H1 (cell line): ENCODE results near the gene GNL3L. TPM values are rescaled to one million over a fixed set of nuclear protein-coding genes. Genes with fewer than 3 reads are reported as not detected.

Experiments
- CTCF ChIA-PET: fragments of 300-600 bp; sonication (Branson Sonifier 250); formaldehyde crosslinking; loops from one replicate; lab custom pipeline; 2021; ENCODE audit not compliant: partially characterized antibody; lab: Charles Lee
- POLR2A ChIA-PET: fragments of 300-600 bp; sonication (Branson Sonifier 250); formaldehyde crosslinking; loops from one replicate; lab custom pipeline; 2021; ENCODE audit warnings: inconsistent platforms; ENCODE audit not compliant: partially characterized antibody; lab: Charles Lee
- DNase-seq, 2 experiments: peaks; one replicate each; pipeline versions ENCODE4 v3.0.0 to v3.0.0-alpha.2; 2010 to 2022; ENCODE audit warnings: low spot score in 2 of 2, low read depth in 1 of 2, mixed read lengths in 1 of 2
- FAIRE-seq: peaks from 2 replicates; lab custom pipeline; 2011; peaks lifted over from hg19 to GRCh38; lab: Jason Lieb, UNC
- H2AFZ ChIP-seq: 2 replicates; pipeline ENCODE4 v1.8.1; 2012; ENCODE audit warnings: low read length, inconsistent platforms
- H2AK5ac ChIP-seq: 2 replicates; pipeline ENCODE4 v1.6.1; 2013; ENCODE audit warnings: low read depth, low read length
- H2BK120ac ChIP-seq: replicated peaks from 2 replicates; pipeline ENCODE3; 2013; ENCODE audit warnings: low read depth, low read length, inconsistent platforms
- H2BK12ac ChIP-seq: 2 replicates; pipeline ENCODE4 v1.6.1; 2013; ENCODE audit warnings: low read depth, low read length
- H2BK15ac ChIP-seq: 2 replicates; pipeline ENCODE4 v1.6.1; 2013; ENCODE audit warnings: low read length
- H2BK20ac ChIP-seq: 2 replicates; pipeline ENCODE4 v1.6.1; 2013; ENCODE audit warnings: low read length
- H2BK5ac ChIP-seq: 2 replicates; pipeline ENCODE4 v1.6.1; 2013; ENCODE audit warnings: low read depth, low read length
- H3K14ac ChIP-seq: 2 replicates; pipeline ENCODE4 v1.6.1; 2013; ENCODE audit warnings: inconsistent platforms; ENCODE audit not compliant: insufficient read length
- H3K18ac ChIP-seq: 2 replicates; pipeline ENCODE4 v1.6.1; 2013; ENCODE audit warnings: low read length; ENCODE audit errors: extremely low read depth
- H3K23ac ChIP-seq: 2 replicates; pipeline ENCODE4 v1.6.1; 2013; ENCODE audit warnings: inconsistent platforms; ENCODE audit not compliant: insufficient read length
- H3K23me2 ChIP-seq: 2 replicates; pipeline ENCODE4 v1.6.1; 2013; ENCODE audit warnings: low read depth, low read length
- H3K27ac ChIP-seq: 2 replicates; pipeline ENCODE4 v1.6.1; 2011; ENCODE audit warnings: low read depth, low read length, inconsistent platforms
- H3K27me3 ChIP-seq, 4 experiments: replicated peaks in 1 of 4; 1 replicate in 1 of 4; 2 replicates in 3 of 4; pipeline versions ENCODE4 v1.6.1 to v1.8.1; 2011 to 2013; ENCODE audit warnings: low read length in 3 of 4, mild to moderate bottlenecking in 3 of 4, inconsistent platforms in 2 of 4, mixed read lengths in 2 of 4, moderate library complexity in 1 of 4; ENCODE audit not compliant: control insufficient read depth in 3 of 4, insufficient read depth in 3 of 4; ENCODE audit errors: extremely low read depth in 1 of 4
- H3K36me3 ChIP-seq, 4 experiments: 2 replicates each; pipeline versions ENCODE4 v1.6.1 to v1.8.1; 2011 to 2013; ENCODE audit warnings: mild to moderate bottlenecking in 4 of 4, low read length in 3 of 4, moderate library complexity in 2 of 4, control low read depth in 1 of 4, inconsistent platforms in 1 of 4; ENCODE audit not compliant: insufficient read depth in 4 of 4, control insufficient read depth in 2 of 4
- H3K4ac ChIP-seq: replicated peaks from 2 replicates; pipeline ENCODE3; 2013; ENCODE audit warnings: low read length, low read depth, mixed read lengths, inconsistent platforms; ENCODE audit not compliant: insufficient read length
- H3K4me1 ChIP-seq, 4 experiments: replicated peaks in 1 of 4; 1 replicate in 1 of 4; 2 replicates in 3 of 4; pipeline versions ENCODE4 v1.6.1 to v1.8.1; 2011 to 2013; ENCODE audit warnings: low read length in 3 of 4, inconsistent platforms in 2 of 4, mixed read lengths in 1 of 4; ENCODE audit not compliant: insufficient read depth in 4 of 4, control insufficient read depth in 3 of 4
- H3K4me2 ChIP-seq, 2 experiments: 2 replicates each; pipeline versions ENCODE4 v1.6.1 to v1.8.1; 2011 to 2013; ENCODE audit warnings: low read depth in 2 of 2, low read length in 2 of 2, control low read depth in 1 of 2, inconsistent platforms in 1 of 2, mild to moderate bottlenecking in 1 of 2; ENCODE audit not compliant: insufficient read depth in 1 of 2
- H3K4me3 ChIP-seq, 4 experiments: fragments of 200-600, 300-600 bp in 1 of 4; sonication (generic), shearing (Covaris generic), sonication (Bioruptor Twin) in 1 of 4; 2 replicates each; pipeline versions ENCODE4 v1.5.1 to v1.8.1; 2011 to 2016; ENCODE audit warnings: low read length in 4 of 4, low read depth in 3 of 4, control low read depth in 2 of 4, inconsistent platforms in 2 of 4, mild to moderate bottlenecking in 2 of 4, mixed read lengths in 1 of 4, moderate library complexity in 1 of 4; ENCODE audit not compliant: insufficient read depth in 2 of 4; ENCODE audit errors: extremely low read depth in 1 of 4
- H3K56ac ChIP-seq: replicated peaks from 2 replicates; pipeline ENCODE3; 2013; ENCODE audit warnings: low read depth, mild to moderate bottlenecking, mixed read lengths, low read length, inconsistent platforms; ENCODE audit not compliant: insufficient read length
- H3K79me1 ChIP-seq: 2 replicates; pipeline ENCODE4 v1.6.1; 2013; ENCODE audit warnings: low read depth, low read length, control low read depth
- H3K79me2 ChIP-seq, 2 experiments: 2 replicates each; pipeline versions ENCODE4 v1.6.1 to v1.8.1; 2012 to 2013; ENCODE audit warnings: low read length in 2 of 2, mild to moderate bottlenecking in 2 of 2, inconsistent platforms in 1 of 2; ENCODE audit not compliant: insufficient read depth in 2 of 2, control insufficient read depth in 1 of 2
- H3K9ac ChIP-seq, 4 experiments: replicated peaks in 1 of 4; 1 replicate in 1 of 4; 2 replicates in 3 of 4; pipeline versions ENCODE4 v1.6.1 to v1.8.1; 2011 to 2013; ENCODE audit warnings: low read depth in 3 of 4, low read length in 3 of 4, control low read depth in 2 of 4, mild to moderate bottlenecking in 2 of 4, moderate library complexity in 2 of 4, inconsistent platforms in 1 of 4; ENCODE audit errors: extremely low read depth in 1 of 4
- H3K9me3 ChIP-seq, 2 experiments: 2 replicates each; pipeline versions ENCODE4 v1.6.1 to v1.8.1; 2012 to 2013; ENCODE audit warnings: mild to moderate bottlenecking in 2 of 2, moderate library complexity in 2 of 2, control low read depth in 1 of 2, inconsistent platforms in 1 of 2, low read depth in 1 of 2, low read length in 1 of 2, mixed read lengths in 1 of 2; ENCODE audit not compliant: insufficient read depth in 2 of 2
- H4K20me1 ChIP-seq, 2 experiments: replicated peaks in 1 of 2; 2 replicates each; pipeline versions ENCODE3 to v1.8.1; 2011 to 2013; ENCODE audit warnings: inconsistent platforms in 2 of 2, low read length in 2 of 2, mild to moderate bottlenecking in 1 of 2; ENCODE audit not compliant: insufficient read depth in 2 of 2, control insufficient read depth in 1 of 2
- H4K5ac ChIP-seq: 2 replicates; pipeline ENCODE4 v1.6.1; 2013; ENCODE audit warnings: low read length, low read depth, mixed read lengths, inconsistent platforms; ENCODE audit not compliant: insufficient read length
- H4K8ac ChIP-seq: 2 replicates; pipeline ENCODE4 v1.8.0; 2013; ENCODE audit warnings: mild to moderate bottlenecking, moderate library complexity, low read length, inconsistent platforms; ENCODE audit not compliant: insufficient read depth; ENCODE audit errors: extremely low read depth
- H4K91ac ChIP-seq: replicated peaks from 2 replicates; pipeline ENCODE3; 2013; ENCODE audit warnings: low read length, mixed read lengths, inconsistent platforms; ENCODE audit not compliant: insufficient read length
- BRCA1 ChIP-seq: IDR thresholded peaks from 2 replicates; pipeline ENCODE4 v1.6.1; 2012; ENCODE audit warnings: low read depth, low read length, improper control_type of control experiment
- CBX5 ChIP-seq: fragments of 300-800, 300-1000 bp; sonication (generic); IDR thresholded peaks from 2 replicates; pipeline ENCODE4 v1.7.1; 2016; ENCODE audit warnings: antibody characterized with exemption, low read length, low read depth
- CBX8 ChIP-seq: fragments of 300-800, 300-1000 bp; sonication (generic); IDR thresholded peaks from 2 replicates; pipeline ENCODE4 v1.7.1; 2016; ENCODE audit warnings: low read depth, low read length, borderline replicate concordance
- MAFK ChIP-seq: IDR thresholded peaks from 2 replicates; pipeline ENCODE4 v1.6.1; 2012; ENCODE audit warnings: low read depth, mild to moderate bottlenecking, improper control_type of control experiment, low read length
- NRF1 ChIP-seq: IDR thresholded peaks from 2 replicates; pipeline ENCODE4 v1.6.1; 2011; ENCODE audit warnings: mild to moderate bottlenecking, low read depth, low read length, improper control_type of control experiment
- POU5F1 ChIP-seq: IDR thresholded peaks from 2 replicates; pipeline ENCODE4 v1.6.1; 2011; ENCODE audit warnings: low read depth, mild to moderate bottlenecking, low read length, moderate library complexity
- RBBP5 ChIP-seq: IDR thresholded peaks from 2 replicates; pipeline ENCODE4 v1.7.1; 2012; ENCODE audit warnings: low read depth, mild to moderate bottlenecking, inconsistent platforms, low read length, moderate library complexity, borderline replicate concordance
- RXRA ChIP-seq: IDR thresholded peaks from 2 replicates; pipeline ENCODE4 v1.6.1; 2011; ENCODE audit warnings: low read depth, mild to moderate bottlenecking, low read length, moderate library complexity; ENCODE audit not compliant: insufficient read depth
- TAF1 ChIP-seq: IDR thresholded peaks from 2 replicates; pipeline ENCODE4 v1.6.1; 2011; ENCODE audit warnings: mild to moderate bottlenecking, low read depth, low read length
- YY1 ChIP-seq: IDR thresholded peaks from 2 replicates; pipeline ENCODE4 v1.6.1; 2011; ENCODE audit warnings: low read depth, mild to moderate bottlenecking, low read length
- WGBS, 2 experiments: shearing (Covaris generic) in 1 of 2; methylation state at CpG; one replicate each; pipeline versions ENCODE4 v1.1.6 to v1.1.7; 2013 to 2015; ENCODE audit warnings: low lambda C conversion rate in 2 of 2, mixed read lengths in 2 of 2, inconsistent platforms in 1 of 2, low coverage in 1 of 2, missing lambda C conversion rate in 1 of 2; ENCODE audit not compliant: insufficient replicate concordance in 2 of 2, insufficient coverage in 1 of 2, insufficient read length in 1 of 2; ENCODE audit errors: extremely low coverage in 1 of 2, missing lambda C conversion rate in 1 of 2; 5-methylcytosine and 5-hydroxymethylcytosine counted together
- polyA plus RNA-seq, 7 experiments: library from polyadenylated mRNA; depleted of rRNA in 3 of 7; stranded (reverse) in 5 of 7; unstranded in 2 of 7; fragments of >200 nt in 5 of 7; fragments of 200-250 nt in 2 of 7; gene quantifications; 1 replicate in 5 of 7; 2 replicates in 1 of 7; 4 replicates in 1 of 7; pipeline versions ENCODE4 v1.2.1 to v1.2.3, GENCODE V29; 2011 to 2013; ENCODE audit warnings: missing spikeins in 2 of 7, mixed read lengths in 2 of 7
- total RNA-seq: library from RNA; stranded (reverse); fragmentation: NEBNext Ultra II Directional; extraction: Animal tissue kit (Norgen Biotek cat#: 25700); gene quantifications from 2 replicates; pipeline ENCODE4 v1.2.1, GENCODE V29; 2021
- TF ChIP-seq, protein P1 (sequence below): IDR thresholded peaks from 2 replicates; pipeline ENCODE4 v1.6.1; 2012; ENCODE audit warnings: low read length, inconsistent platforms
- TF ChIP-seq, protein P2 (sequence below): IDR thresholded peaks from 2 replicates; pipeline ENCODE4 v1.6.1; 2011; ENCODE audit warnings: low read length, improper control_type of control experiment

The GNL3L gene
- total and polyA plus RNA-seq, 2 of the 8 experiments (the other 6 are each of a cell fraction or from before 2014, with no cell fraction given) = 19.1 to 71.2 TPM

DNA sequence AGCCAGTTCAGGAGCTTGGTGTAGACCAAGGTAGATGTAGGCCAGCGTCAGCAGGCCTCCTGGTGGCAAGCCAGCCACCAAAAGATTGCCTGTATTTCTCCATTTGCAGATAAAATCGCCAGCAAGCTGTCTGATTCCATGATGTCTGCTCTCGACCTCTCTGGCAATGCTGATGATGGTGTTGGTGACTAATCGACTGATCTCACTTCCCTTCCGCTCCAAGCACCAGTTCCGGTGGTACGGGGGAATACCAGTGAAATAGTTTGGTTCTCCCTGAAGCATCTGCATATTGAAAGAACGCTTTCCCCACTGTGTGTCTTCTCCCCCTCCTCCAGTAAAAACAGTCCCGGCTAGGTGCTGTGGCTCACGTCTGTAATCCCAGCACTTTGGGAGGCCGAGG, 30.4 kb downstream of the GNL3L start:
- Histone ChIP-seq H3K18ac (no peak overlapping the region), H4K20me1 (peaks cover 0 to 1% of the 10 kb centered on the region in 2 experiments), H3K4me3 (no peak overlapping the region), H3K23ac (no peak overlapping the region), H3K4me2 (no peak overlapping the region), H4K8ac (no peak overlapping the region), H2BK120ac (no peak overlapping the region), H3K4ac (no peak overlapping the region), H3K9me3 (no peaks in the 10 kb centered on the region), H2BK20ac (no peak overlapping the region), H3K4me1 (no peaks in the 10 kb centered on the region), H2AFZ (no peak overlapping the region), H2BK15ac (no peak overlapping the region), H3K27me3 (no peaks in the 10 kb centered on the region), H2BK12ac (no peak overlapping the region), H3K56ac (no peak overlapping the region), H2AK5ac (no peak overlapping the region), H3K23me2 (no peaks in the 10 kb centered on the region), H3K27ac (no peak overlapping the region), H4K91ac (no peak overlapping the region), H3K79me1 (no peaks in the 10 kb centered on the region), H4K5ac (no peak overlapping the region), H2BK5ac (no peak overlapping the region), H3K79me2 (no peaks in the 10 kb centered on the region), H3K14ac (no peak overlapping the region), H3K36me3 (peaks cover 5 to 50% (median 30%) of the 10 kb centered on the region in 4 experiments), H3K9ac (no peak overlapping the region)
- ChIA-PET CTCF (no interaction called here), POLR2A (interaction anchor here (2.3 kb wide), 1 partner anchor 9 kb away, joined by 8 read pairs; no protein-coding TSS in a partner anchor)
- FAIRE-seq (no peak), DNase-seq (no peak)
- 92% methylated on average over 7 of the region's 11 CpGs; no CpG with 5 or more reads in 1 of the 2 experiments for WGBS, 2 experiments
- TF ChIP-seq NRF1 (no peak), BRCA1 (no peak), TAF1 (no peak), MAFK (no peak), POU5F1 (no peak), RXRA (no peak), RBBP5 (no peak), CBX8 (no peak), CBX5 (no peak), YY1 (no peak)
- TF ChIP-seq, protein P1, sequence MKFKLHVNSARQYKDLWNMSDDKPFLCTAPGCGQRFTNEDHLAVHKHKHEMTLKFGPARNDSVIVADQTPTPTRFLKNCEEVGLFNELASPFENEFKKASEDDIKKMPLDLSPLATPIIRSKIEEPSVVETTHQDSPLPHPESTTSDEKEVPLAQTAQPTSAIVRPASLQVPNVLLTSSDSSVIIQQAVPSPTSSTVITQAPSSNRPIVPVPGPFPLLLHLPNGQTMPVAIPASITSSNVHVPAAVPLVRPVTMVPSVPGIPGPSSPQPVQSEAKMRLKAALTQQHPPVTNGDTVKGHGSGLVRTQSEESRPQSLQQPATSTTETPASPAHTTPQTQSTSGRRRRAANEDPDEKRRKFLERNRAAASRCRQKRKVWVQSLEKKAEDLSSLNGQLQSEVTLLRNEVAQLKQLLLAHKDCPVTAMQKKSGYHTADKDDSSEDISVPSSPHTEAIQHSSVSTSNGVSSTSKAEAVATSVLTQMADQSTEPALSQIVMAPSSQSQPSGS = no peak
- TF ChIP-seq, protein P2, sequence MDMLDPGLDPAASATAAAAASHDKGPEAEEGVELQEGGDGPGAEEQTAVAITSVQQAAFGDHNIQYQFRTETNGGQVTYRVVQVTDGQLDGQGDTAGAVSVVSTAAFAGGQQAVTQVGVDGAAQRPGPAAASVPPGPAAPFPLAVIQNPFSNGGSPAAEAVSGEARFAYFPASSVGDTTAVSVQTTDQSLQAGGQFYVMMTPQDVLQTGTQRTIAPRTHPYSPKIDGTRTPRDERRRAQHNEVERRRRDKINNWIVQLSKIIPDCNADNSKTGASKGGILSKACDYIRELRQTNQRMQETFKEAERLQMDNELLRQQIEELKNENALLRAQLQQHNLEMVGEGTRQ = no peak
